NCI-H524 treated with DMSO at 0.1 percent for 48 hours (cell line): ENCODE data around the gene DNAJC8.
A peak's percentile ranks its signal among the peaks of the same experiment; 100 is the strongest.

ENCODE experiments used
- DNase-seq: peaks from one replicate; lab custom pipeline; 2025; lab: John Stamatoyannopoulos, UW

The DNAJC8 gene

DNA sequence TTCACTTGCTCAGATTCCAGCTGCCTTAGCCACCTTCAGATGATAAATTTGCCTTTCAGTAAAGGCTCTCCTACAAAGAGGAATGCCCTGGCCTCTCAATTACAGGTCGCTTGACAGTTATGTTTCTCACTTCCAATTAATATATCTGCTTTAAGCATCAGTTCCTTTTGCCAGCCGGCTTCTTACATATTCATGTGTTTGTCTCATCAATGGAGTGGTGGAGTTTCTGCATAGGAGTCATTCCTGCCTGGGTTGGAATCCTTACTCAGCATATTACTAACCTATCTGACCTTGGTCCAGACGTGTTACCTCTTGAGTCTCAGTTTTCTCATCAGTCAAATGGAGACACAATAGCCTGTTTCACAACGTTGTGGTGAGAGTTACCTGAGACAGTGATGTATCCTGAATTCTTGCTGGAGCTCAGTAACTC, 17.1 kb upstream of the DNAJC8 start:
- no peak for DNase-seq

DNA sequence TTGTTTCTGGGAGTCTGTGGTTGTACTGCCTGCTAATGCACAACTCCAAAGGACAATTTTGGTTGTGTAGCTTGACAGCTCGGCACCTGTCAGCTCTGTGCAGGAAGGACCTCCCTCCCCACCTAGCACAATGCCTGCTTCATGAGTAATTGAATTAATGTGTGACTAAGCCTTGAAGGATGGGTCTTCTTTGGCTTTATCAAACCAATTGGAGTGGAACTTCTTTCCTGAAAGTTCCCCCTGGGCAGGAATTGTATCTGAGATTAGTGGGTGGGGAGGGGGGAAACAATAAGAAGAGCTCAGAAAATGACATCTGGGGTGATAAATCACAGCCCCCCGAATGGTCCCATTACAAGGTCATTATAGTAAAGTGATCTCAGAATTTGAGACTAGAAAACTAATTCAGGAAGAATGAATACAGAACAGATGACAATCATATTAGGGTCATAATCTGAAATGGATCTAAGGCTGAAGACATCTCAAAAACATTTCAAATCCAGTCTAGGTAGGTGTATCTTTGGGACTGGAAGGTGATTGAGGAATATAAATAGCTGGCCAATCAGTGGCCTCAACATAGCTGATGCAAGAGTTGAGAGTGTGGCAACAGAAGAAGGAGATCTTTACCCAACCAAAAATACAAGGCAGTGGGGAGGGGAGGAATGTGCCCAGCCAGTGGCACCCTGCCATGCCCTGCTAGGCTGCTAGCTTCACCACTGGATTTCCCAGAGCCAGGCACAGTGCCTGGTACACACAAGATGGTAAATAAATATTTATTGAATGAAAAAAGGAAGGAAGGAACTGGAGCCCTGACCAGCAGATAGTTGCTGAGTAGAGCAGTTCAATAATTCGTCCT, 16.4 kb upstream of the DNAJC8 start:
- no peak for DNase-seq

DNA sequence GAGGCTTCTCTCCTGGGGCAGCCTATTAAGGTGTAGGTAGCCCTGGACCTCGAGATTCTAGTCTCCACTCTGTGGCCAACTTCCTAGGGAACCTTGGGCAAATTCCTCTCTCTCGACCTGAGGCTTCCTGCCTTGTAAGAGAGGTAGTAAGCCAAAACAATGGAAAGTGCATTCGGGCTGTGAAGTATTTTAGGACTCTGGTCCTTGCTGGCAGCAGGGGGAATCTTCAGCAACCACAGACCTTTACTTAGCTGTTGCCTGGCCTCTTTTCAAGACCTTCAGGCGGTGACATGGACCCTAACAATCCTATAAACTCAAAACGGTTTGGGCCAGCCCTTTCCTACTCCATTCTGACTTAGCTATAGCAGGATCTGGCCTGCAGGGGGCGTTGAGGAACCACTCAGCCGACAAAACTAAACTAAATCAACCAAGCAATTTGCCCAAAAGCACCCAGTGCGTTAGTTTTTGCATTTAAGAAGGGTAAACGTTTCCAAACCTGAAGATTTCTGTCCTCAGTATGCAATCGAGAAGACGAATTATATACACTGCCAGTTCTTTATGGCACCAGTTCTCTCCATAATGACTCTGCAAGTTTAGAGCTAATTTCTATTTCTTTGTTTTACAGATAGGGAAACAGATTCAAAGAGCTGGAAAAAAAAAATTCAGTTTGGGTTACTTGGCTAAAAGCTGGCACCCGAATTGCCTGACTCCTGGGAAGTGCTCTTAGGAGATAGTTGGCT, 15.6 kb upstream of the DNAJC8 start:
- DNase-seq: peak; percentile 32

- no peak for DNase-seq
Observed at GRCh38 chr1:28247612-28248272, 14.9 kb upstream of the DNAJC8 start.

GRCh38 chr1:28246427-28246832, 13.6 kb upstream of the DNAJC8 start:
- DNase-seq: no peak

- no peak for DNase-seq
Observed at GRCh38 chr1:28244549-28245251, 11.9 kb upstream of the DNAJC8 start.

- no peak for DNase-seq
Observed at GRCh38 chr1:28243685-28244311, 11.0 kb upstream of the DNAJC8 start.

DNA sequence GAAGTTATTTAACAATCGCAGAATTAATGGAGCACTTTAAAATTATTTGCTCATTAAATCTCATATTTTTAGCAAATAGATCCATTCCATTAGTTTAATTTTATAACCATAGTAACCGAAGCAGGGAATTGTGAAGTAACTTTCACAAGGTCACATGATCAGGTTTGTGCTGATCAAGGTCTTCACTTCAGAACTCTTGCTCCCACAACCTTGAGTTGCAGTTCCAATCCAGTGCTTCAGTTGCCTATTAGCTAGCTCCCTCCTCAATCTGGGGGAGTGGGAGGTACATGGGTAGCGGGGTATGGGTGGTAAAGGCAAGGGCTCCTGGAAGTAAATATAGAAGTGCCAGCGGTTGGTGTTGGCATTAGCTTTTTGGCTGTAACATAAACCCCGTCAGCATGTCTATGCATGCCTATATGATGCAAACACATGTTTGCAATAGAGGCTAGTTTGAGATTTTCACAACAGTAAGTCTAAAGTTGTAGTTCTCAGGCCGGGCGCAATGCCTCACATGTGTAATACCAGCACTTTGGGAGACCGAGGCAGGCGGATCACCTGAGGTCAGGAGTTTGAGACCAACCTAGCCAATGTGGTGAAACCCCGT, 8.9 kb upstream of the DNAJC8 start:
- no peak for DNase-seq

GRCh38 chr1:28240024-28240423, 7.2 kb upstream of the DNAJC8 start:
- no peak for DNase-seq

DNA sequence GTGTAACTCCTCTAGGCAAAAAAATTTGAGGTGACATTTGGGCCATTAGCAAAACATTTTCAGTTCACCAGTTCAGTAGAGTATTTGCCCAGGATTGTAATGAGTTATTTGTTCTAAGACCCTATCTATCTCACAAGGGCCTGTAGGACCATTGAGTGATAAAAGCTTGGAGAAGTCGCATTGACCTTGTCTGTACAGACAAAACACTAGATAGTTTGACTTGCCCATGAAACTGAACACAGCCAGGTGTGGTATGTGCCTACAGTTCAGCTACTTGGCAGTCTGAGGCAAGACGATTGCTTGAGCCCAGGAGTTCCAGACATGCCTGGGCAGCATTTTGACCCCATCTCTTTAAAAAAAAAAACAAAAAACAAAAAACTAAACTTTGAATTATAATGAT, 6.2 kb upstream of the DNAJC8 start:
- no peak for DNase-seq

DNA sequence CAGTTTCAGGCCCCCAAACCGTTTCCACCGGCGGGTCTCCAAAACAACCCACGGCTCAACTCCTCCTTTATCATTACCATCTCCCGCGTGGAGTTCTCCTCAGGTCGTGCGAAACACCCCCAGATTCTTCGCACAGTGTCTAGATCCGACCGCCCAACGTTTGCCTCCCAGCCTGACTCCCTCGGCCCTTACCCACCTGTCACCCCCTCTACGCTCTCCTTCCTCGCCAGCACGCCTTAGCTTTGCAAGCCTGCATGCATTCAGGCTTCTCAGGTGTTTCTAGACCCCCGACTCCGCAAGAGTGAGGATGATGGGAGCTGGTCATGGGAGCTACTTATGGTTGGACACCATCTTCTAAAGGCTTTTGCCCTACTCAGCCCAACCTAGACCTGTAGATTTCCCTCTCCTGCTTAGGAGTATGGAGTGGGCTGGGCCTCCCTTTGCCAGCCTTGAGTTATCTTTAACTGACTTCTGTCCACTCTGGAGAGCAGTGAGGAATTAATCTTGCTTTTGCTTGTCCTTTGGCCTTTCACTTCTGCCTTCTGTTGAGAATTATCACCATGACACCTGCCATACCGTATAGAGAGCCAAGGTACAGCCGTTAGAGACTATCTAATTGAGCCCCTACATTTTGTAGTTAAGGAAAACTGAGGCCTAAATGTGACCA, 4.0 kb upstream of the DNAJC8 start:
- no peak for DNase-seq

GRCh38 chr1:28235755-28236655, 3.2 kb upstream of the DNAJC8 start, which contains the start of gene ATP5IF1:
TSS of gene ATP5IF1 (plus strand) at chr1:28236124. CDS start at chr1:28236184, 60 bp downstream.
- peak; percentile 84 for DNase-seq

DNA sequence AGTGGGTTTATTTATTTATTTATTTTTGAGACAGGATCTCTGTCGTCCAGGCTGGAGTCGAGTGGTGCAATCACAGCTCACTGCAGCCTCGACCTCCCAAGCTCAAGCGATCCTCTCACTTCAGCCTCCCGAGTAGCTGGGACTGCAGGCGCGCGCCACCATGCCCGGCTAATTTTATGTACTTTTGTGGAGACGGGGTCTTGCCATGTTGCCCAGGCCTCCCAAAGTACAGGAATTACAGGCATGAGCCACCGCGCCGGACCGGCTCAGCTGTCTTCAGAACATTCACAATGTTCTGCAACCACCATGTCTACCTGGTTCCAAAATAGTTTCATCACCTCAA, 406 bp upstream of the DNAJC8 start:
- DNase-seq: no peak

DNA sequence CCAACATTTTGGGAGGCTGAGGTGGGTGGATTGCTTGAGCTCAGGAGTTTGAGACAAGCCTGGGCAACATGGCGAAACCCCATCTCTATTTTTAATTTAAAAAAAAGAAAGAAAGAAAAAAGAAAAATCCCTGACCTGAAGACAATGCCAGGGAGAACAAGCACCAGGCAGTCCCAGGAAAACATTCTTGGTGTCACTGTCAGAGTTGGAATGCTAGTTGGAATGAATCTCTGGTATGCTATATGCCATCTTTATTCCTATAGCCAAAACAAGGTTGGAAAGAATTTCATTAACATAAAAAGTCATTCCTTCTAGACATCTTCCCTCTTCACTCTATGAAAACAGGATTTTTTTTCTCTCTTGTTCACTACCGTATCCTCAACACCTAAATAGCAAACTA, 2.8 kb downstream of the DNAJC8 start:
- no peak for DNase-seq

GRCh38 chr1:28229089-28229488, 3.7 kb downstream of the DNAJC8 start:
- no peak for DNase-seq

GRCh38 chr1:28213315-28213714, 19.5 kb downstream of the DNAJC8 start:
- no peak for DNase-seq

DNA sequence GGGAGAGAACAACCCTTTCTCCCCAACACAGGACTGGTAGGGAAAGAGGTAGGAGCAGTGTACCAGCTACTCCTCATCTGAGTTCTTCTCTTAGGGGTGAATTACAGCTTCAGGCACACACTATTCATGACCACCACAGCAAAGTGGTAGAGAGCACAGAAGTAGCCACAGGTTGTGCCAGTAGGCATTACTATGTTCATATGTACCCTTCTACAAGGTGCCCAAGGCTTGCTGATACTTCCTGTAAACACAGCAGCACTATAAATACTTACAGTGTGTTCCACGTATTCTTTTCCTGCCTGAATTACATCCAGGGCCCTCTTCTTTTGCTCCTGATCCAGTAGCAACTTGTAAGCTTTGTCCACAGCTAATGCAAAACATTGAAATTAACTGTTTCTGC, 23.1 kb downstream of the DNAJC8 start:
- DNase-seq: no peak

GRCh38 chr1:28208818-28209441, 23.9 kb downstream of the DNAJC8 start:
- DNase-seq: peak; percentile 3

DNA sequence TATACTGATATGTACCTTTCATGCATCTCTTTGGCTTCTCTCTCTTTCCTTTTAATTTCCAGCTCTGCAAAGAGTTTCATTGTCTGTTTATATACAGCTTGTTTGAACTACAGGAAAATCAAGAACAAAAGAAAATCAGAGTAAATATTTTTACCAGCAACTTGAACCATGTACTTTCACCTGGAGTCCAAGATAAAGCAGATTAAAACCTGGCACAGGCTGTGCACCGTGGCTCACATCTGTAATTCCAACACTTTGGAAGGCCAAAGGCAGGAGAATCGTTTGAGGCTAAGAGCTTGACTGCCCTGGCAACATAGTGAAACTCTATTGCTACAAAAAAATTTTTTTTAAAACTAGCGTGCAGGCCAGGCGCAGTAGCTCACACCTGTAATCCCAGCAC, 27.6 kb downstream of the DNAJC8 start:
- DNase-seq: no peak
